HG03342 (cell line): Measurements from ENCODE around the gene NCOA7.
"Not testable (repeated sequence)": the region's sequence is repeated elsewhere in the genome, so short reads cannot be mapped to it uniquely, and the experiment has no call there.

ENCODE experiments used
- ATAC-seq: cut with Tn5 transposase; IDR thresholded peaks from one replicate; pipeline ENCODE4 v1.9.1; 2021; ENCODE audit warnings: mild to moderate bottlenecking, moderate library complexity; ENCODE audit not compliant: unreplicated experiment

The NCOA7 gene

DNA sequence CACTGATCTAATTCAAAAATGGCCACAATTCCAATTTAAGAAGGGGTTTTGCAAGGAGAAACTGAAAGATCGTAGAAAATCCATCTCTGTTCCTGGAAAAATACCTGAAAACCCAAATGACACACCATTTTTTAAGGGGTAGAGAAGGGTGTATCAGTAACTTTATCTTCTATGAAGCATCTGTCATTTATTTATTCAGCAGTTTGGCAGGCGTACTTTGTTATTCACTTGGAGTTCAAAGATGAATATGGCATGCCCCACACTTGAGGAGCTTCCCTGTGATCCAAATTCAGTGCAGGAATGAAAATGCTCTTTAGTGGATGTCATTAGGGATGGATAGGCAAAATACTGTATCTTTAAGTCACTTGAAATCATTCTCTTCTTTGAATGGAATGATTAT lies 173.1 kb downstream of the NCOA7 start:
- ATAC-seq, result no peak

DNA sequence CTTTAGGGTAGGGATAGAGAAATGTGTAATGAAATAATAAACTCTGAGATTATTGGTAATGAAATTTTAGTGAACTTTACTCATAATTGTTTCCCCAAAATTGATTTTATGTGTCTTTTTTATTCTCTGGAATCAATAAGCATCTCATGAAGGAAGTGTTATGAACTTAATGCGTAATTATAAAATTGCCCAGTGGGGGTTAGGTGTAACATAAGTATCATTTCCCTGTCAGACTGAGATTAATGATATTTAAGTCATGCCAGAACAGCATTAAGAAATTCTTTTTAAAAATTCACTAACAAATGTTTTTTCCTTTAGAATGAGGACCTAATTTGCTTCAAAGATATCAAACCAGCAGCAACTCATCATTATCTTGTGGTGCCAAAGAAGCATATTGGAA lies 175.8 kb downstream of the NCOA7 start:
- no peak for ATAC-seq

DNA sequence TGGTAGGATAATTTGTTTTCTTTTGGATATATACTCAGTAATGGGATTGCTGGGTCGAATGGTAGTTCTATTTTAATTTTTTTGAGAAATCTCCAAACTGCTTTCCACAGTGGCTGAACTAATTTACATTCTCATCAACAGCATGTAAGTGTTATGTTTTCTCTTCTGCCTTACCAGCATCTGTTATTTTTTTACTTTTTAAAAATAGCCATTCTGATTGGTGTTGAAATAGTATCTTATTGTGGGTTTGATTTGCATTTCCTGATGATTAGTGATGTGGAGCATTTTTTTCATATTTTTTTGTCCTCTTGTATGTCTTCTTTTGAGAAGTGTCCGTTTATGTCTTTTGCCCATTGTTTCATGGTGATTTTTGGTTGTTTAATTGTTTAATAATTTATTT lies 177.7 kb downstream of the NCOA7 start:
- no peak for ATAC-seq

DNA sequence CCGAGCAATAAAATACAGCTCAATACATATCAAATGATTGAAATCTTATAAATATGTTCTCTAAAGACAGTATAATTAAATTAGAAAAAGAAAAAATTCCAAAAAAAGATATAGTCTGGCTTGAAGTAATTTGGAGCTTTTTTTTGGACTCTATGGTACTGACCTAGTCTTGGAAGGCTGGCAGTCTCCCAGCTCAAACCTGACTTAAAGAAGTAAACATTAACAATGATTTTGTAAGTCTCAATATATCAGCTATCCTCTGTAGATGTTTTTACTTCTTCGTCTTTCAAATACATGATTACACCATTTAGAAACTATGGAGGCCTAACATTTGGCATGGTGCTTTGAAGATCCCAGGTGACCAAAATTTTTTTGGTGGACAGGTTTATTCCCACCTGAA lies 180.0 kb downstream of the NCOA7 start:
- no peak for ATAC-seq

DNA sequence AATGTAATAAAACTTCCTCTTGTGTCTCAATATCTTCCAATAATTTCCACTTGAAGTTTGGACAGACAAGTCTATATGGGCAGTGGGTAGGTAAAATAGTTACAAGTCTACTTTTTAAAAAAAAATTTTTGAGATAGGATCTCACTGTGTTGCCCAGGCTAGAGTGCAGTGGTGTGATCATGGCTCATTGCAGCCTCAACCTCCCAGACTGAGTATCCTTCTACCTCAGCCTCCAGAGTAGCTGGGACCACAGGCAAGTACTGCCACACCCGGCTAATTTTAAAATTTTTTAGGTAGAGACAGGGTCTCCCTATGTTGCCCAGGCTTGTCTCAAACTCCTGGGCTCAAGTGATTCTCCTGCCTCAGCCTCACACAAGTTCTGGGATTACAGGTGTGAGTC lies 181.7 kb downstream of the NCOA7 start:
- ATAC-seq, result not testable (repeated sequence)

DNA sequence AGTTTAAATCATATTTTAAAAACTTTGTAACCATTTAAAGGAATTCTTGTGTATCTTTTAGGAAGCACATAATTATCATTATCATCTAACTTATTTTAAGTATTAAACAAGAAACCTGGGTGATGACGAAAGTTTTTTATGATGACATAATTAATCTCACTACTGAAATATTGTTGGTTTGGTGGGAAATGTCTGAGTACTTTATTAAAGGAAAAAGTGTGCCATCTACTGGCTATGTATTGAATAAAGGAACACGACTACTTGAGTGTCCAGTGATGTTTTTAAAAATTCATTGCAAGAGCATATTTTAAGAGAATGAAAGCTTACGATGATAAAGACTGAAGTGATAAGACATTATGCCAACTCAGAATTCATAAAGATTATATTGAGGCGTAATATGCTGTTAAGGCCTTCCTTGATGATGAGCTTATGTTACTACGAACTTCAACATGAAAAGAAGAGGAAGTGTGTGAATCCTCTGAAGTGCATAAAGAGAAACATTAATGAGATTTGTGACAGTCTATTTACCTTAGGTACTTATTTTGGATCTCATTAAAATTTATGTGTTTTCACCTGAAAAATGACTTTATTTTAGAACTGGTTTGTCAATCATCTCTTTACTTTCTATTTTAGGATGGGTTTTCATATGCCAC lies 183.6 kb downstream of the NCOA7 start:
- ATAC-seq, result peak; percentile 90

DNA sequence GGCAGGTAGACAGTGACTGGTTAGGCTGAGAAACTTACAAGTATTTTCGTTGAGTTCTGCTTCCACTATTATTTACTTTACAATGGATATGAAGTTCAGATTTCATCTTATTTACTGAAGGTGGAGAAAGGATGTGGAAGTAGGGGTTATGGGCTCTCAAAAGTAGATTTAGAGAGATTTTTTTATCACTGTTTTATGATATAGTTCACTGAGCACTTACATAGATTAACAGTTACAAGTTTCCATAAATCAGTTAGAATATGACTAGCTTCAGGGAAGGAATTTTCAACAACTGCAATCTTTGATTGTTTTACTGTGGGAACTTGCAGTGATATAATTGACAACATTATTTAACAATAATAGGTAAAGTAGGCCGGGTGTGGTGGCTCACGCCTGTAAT lies 188.3 kb downstream of the NCOA7 start:
- no peak for ATAC-seq
